Hepatocyte (in vitro differentiated cells): ENCODE data around the gene JAK1.

Experiments used
- CTCF ChIP-seq: fragments of 200-600 bp; sonication (generic); IDR thresholded peaks from 2 replicates; pipeline ENCODE4 v1.5.1; 2016; ENCODE audit warnings: antibody characterized with exemption, mild to moderate bottlenecking; ENCODE audit not compliant: poor library complexity
- EZH2 ChIP-seq: fragments of 200-600 bp; sonication (generic); IDR thresholded peaks from 2 replicates; pipeline ENCODE4 v1.6.1; 2016; ENCODE audit warnings: antibody characterized with exemption, mild to moderate bottlenecking, borderline replicate concordance
- EZH2phosphoT487 ChIP-seq: fragments of 200-600 bp; sonication (generic); IDR thresholded peaks from one replicate; pipeline ENCODE4 v1.6.1; 2018; ENCODE audit warnings: antibody characterized with exemption, mild to moderate bottlenecking, low read depth, moderate library complexity; ENCODE audit not compliant: unreplicated experiment, severe bottlenecking

DNA sequence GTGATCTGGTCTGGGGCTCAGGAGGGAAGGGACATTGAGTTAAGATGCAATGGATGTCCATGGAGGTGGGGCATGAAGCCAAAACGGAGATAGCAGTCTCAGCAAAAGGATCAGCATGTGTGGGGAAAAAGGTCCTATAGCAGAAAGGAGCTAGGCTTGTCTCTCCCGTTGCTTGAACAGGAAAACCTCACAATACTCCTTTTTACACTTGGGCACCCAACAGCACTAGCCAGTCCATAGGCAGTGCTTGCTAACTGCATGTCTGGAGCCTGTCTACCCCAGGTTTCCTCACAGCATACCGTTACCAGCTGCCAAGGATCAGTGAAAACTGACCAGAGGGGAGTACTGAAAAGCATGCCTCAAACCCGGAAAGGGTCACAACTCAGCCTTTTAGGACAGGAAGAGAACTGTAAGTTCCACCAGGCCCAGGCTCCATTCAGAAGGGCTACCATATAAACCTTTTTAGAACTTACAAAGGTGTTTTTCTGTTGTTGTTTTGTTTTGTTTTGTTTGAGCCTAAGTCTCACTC is 78.6 kb downstream of the JAK1 start:
- TF ChIP-seq CTCF: no peak
- no peak for TF ChIP-seq EZH2
- TF ChIP-seq EZH2phosphoT487: no peak
